Body of pancreas (tissue), 4 donors: Measurements from ENCODE around the gene GPN1. TPM values are rescaled to one million over a fixed set of nuclear protein-coding genes. Genes with fewer than 3 reads are reported as not detected.

Source experiments
- ATAC-seq: fragments of 150-250 bp; one replicate; pipeline ENCODE4 v1.9.1; 2016
- DNase-seq, 4 donors: peaks; one replicate each; pipeline ENCODE4 v3.0.0-alpha.2; 2019
- H3K27ac ChIP-seq, 4 donors: fragments of 200-600 bp; sonication (generic); 1 replicate in 3 of 4; 2 replicates in 1 of 4; pipeline versions ENCODE4 v1.5.1 to v1.6.1; 2016 to 2019; ENCODE audit warnings: mild to moderate bottlenecking in 1 of 4, mixed read lengths in 1 of 4, moderate library complexity in 1 of 4
- H3K27me3 ChIP-seq, 2 donors: fragments of 200-600 bp; sonication (generic); one replicate each; pipeline ENCODE4 v1.6.0; 2016; ENCODE audit warnings: mild to moderate bottlenecking in 1 of 2
- H3K36me3 ChIP-seq, 2 donors: fragments of 200-600 bp; sonication (generic); replicated peaks in 1 of 2; 2 replicates each; pipeline ENCODE4 v1.5.1; 2016; ENCODE audit warnings: low read depth in 2 of 2; ENCODE audit not compliant: insufficient read depth in 1 of 2
- H3K4me1 ChIP-seq: fragments of 200-600 bp; sonication (generic); one replicate; pipeline ENCODE4 v1.6.0; 2016
- H3K4me3 ChIP-seq, 2 donors: fragments of 200-600 bp; sonication (generic); 1 replicate in 1 of 2; 2 replicates in 1 of 2; pipeline ENCODE4 v1.5.1; 2016 to 2019
- H3K9me3 ChIP-seq, 3 donors: fragments of 200-600 bp; sonication (generic); 1 replicate in 2 of 3; 2 replicates in 1 of 3; pipeline ENCODE4 v1.5.1; 2016
- POLR2A ChIP-seq, 3 donors: fragments of 450-650 bp; IDR thresholded peaks; one replicate each; pipeline ENCODE4 v1.6.1; 2016; ENCODE audit warnings: antibody characterized with exemption in 3 of 3, mild to moderate bottlenecking in 2 of 3
- WGBS, 2 donors: methylation state at CpG; one replicate each; pipeline ENCODE4 v1.1.5; 2017; 5-methylcytosine and 5-hydroxymethylcytosine counted together
- intact Hi-C: fragments of 100-400 bp; cut with DNase I; formaldehyde crosslinking; loops from one replicate; pipeline ENCODE4 v1.15.1; 2023
- total RNA-seq, 2 donors: library from RNA; depleted of rRNA; stranded (reverse); fragments of >200 nt; gene quantifications; one replicate each; pipeline ENCODE4 v1.1.0, GENCODE V29; 2016
- TF ChIP-seq, protein P1 (sequence below), 7 experiments: fragments of 450-650 bp in 4 of 7; fragments of 200-600 bp in 3 of 7; sonication (generic) in 3 of 7; IDR thresholded peaks; one replicate each; pipeline ENCODE4 v1.5.1; 2016 to 2019; ENCODE audit warnings: antibody characterized with exemption in 7 of 7

The GPN1 gene
- total RNA-seq, 2 donors from 2014 or later = 9.9 to 17.9 TPM

DNA sequence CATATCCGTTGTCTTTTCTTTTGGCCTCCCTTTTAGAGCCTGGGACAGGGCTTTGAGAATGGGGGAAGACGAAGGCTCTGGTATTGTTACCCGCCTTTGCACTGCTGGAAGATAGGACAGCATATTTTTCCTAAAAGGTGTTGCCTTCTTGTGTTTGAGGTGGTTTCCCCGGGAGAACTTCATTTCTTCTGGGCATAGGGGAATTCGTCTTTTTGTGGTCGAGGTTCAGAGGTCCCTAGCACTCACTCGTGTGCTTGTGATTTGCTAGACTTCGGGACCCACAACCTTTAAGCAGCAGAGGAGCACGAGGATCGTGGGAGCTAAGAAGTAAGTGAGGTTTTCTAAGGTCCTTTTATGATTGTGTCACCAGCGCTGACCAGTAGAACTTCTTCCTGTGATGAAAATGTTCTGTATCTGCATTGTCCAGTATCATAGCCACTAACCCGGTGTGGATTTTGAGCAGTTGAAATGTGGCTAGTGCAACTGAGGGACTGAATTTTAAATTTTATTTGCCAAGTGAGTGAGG is 45.4 kb upstream of the GPN1 start:
- intact Hi-C loops = no loop called here

DNA sequence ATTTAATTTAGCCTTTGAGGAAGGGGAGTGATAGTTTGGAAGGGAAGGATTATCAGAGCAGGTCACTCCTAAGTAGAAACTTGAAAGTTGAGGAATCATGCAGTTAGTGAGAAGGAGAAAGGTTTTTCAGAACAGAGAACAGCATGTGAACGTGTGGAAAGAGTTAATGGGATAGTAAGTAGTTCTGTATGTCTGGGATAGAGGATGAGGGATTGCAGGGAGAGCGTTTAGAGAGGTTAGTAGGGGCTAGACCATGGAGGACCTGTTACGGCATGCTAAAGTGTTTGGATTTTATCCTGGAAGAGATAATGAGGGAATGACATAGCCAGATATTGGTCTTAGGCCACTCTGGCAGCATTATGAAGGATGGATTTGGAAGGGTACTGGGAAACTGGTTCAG is 44.3 kb upstream of the GPN1 start:
- intact Hi-C loops = no loop called here
- H3K27ac ChIP-seq = no peak overlapping the region
- H3K4me1 ChIP-seq = peaks cover 23% of the 10 kb centered on the region
- WGBS, 2 donors = 68 to 78% methylated on average over 3 of the region's 3 CpGs
- no peaks in the 10 kb centered on the region for H3K9me3 ChIP-seq
- H3K4me3 ChIP-seq = no peak overlapping the region
- ATAC-seq (no peak), DNase-seq (no peak)
- no peak for TF ChIP-seq POLR2A (IDR thresholded peaks at IDR 0.05)
- TF ChIP-seq, protein P1, sequence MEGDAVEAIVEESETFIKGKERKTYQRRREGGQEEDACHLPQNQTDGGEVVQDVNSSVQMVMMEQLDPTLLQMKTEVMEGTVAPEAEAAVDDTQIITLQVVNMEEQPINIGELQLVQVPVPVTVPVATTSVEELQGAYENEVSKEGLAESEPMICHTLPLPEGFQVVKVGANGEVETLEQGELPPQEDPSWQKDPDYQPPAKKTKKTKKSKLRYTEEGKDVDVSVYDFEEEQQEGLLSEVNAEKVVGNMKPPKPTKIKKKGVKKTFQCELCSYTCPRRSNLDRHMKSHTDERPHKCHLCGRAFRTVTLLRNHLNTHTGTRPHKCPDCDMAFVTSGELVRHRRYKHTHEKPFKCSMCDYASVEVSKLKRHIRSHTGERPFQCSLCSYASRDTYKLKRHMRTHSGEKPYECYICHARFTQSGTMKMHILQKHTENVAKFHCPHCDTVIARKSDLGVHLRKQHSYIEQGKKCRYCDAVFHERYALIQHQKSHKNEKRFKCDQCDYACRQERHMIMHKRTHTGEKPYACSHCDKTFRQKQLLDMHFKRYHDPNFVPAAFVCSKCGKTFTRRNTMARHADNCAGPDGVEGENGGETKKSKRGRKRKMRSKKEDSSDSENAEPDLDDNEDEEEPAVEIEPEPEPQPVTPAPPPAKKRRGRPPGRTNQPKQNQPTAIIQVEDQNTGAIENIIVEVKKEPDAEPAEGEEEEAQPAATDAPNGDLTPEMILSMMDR (IDR thresholded peaks at IDR 0.05) = no peak
- no peaks in the 10 kb centered on the region for H3K27me3 ChIP-seq
- no peaks in the 10 kb centered on the region for H3K36me3 ChIP-seq

More for the DNA sequence above, 45.4 kb upstream of the GPN1 start:
- Histone ChIP-seq H3K27ac (peak overlapping the region in 3 of 4 donors; percentile 25 to 54 (median 37)), H3K27me3 (no peaks in the 10 kb centered on the region), H3K4me3 (peak overlapping the region; percentile 57 to 61), H3K4me1 (peaks cover 23% of the 10 kb centered on the region), H3K36me3 (no peaks in the 10 kb centered on the region), H3K9me3 (peaks cover 0 to 6% (median 0%) of the 10 kb centered on the region in 3 donors)
- DNase-seq = no peak
- ATAC-seq = peak; percentile 3
- 4 to 7% methylated on average over 12 of the region's 12 CpGs for WGBS, 2 donors
- TF ChIP-seq, protein P1 (IDR thresholded peaks at IDR 0.05) = no peak
- TF ChIP-seq POLR2A (IDR thresholded peaks at IDR 0.05) = no peak

DNA sequence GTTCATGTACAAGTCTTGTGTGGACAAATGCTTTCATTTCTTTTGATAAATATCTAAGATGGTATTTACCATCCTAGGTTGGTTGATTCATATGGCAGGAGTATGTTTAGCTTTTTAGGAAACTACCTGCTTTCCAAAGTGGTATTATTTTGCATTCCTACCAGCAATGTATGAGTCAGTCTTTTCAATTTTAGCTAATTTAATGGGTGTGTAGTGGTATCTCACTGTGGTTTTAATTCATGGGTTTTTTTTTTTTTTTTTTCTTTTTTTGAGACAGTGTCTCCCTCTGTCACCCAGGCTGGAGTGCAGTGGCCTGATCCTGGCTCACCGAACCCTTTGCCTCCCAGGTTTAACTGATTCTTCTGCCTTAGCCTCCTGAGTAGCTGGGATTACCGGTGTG is 41.8 kb upstream of the GPN1 start:
- Histone ChIP-seq H3K27ac (no peak overlapping the region), H3K9me3 (no peaks in the 10 kb centered on the region), H3K4me3 (no peak overlapping the region), H3K27me3 (no peaks in the 10 kb centered on the region), H3K4me1 (peaks cover 23% of the 10 kb centered on the region), H3K36me3 (no peaks in the 10 kb centered on the region)
- intact Hi-C loops = no loop called here
- ATAC-seq = no peak
- TF ChIP-seq, protein P1 (IDR thresholded peaks at IDR 0.05) = no peak
- no peak for TF ChIP-seq POLR2A (IDR thresholded peaks at IDR 0.05)
- no peak for DNase-seq
- 96 to 97% methylated on average over 2 of the region's 2 CpGs for WGBS, 2 donors

DNA sequence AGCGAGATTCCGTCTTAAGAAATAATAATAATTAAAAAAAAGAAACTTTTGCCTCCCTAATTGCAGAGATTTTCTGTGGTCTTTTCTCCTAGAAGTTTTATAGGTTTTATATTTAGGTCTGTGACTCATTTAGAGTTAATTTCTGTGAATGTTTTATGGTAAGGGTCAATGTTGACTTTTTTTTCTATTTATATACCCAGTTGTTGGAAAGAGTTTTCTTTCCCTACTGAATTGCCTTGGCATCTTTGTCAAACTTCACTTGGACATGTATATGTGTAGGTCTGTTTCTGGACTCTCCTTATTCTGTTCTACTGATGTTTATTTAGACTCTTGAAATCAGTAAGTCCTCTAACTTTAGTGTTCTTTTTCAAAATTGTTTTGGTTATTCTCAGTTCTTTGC is 40.5 kb upstream of the GPN1 start:
- H3K27ac ChIP-seq = no peak overlapping the region
- TF ChIP-seq, protein P1 (IDR thresholded peaks at IDR 0.05) = no peak
- no peak for TF ChIP-seq POLR2A (IDR thresholded peaks at IDR 0.05)
- H3K4me3 ChIP-seq = no peak overlapping the region
- no peaks in the 10 kb centered on the region for H3K27me3 ChIP-seq
- intact Hi-C loops = no loop called here
- H3K9me3 ChIP-seq = no peaks in the 10 kb centered on the region
- WGBS, 2 donors = 98 to 100% methylated on average over 2 of the region's 2 CpGs
- peaks cover 22% of the 10 kb centered on the region for H3K4me1 ChIP-seq
- DNase-seq (no peak), ATAC-seq (no peak)
- no peaks in the 10 kb centered on the region for H3K36me3 ChIP-seq

DNA sequence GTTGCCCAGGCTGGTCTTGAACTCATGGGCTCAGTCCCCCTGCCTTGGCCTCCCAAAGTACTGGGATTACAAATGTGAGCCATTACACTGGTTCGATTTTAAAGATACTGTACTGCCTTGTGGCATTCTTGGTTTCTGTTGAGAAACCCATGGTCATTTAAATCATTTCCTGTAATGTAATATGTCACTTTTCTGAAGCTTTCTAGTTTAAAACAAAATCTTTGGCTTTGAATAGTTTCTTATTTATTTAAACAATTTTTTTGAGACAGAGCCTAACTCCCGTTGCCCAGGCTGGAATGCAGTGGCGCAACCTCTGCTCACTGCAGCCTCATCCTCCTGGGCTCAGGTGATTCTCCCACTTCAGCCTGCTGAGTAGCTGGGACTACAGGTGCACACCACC is 37.1 kb upstream of the GPN1 start:
- DNase-seq (no peak), ATAC-seq (no peak)
- TF ChIP-seq POLR2A (IDR thresholded peaks at IDR 0.05) = no peak
- TF ChIP-seq, protein P1 (IDR thresholded peaks at IDR 0.05) = no peak
- intact Hi-C loops = no loop called here
- no peak overlapping the region for H3K27ac ChIP-seq
- H3K4me1 ChIP-seq = peaks cover 6% of the 10 kb centered on the region
- H3K27me3 ChIP-seq = no peaks in the 10 kb centered on the region
- H3K9me3 ChIP-seq = no peaks in the 10 kb centered on the region
- no peaks in the 10 kb centered on the region for H3K36me3 ChIP-seq
- 90 to 93% methylated on average over 3 of the region's 3 CpGs for WGBS, 2 donors
- H3K4me3 ChIP-seq = no peak overlapping the region
